Endothelial cell (in vitro differentiated cells): ENCODE results near the gene TEX11. TPM values are rescaled to one million over a fixed set of nuclear protein-coding genes. Genes with fewer than 3 reads are reported as not detected.
"Not testable (repeated sequence)": the region's sequence is repeated elsewhere in the genome, so short reads cannot be mapped to it uniquely, and the experiment has no call there.

ENCODE experiments used
- DNase-seq: peaks from one replicate; pipeline ENCODE4 v3.0.0; 2021; ENCODE audit warnings: low spot score
- H3K27ac Mint-ChIP-seq: one replicate; pipeline ENCODE4 v1.8.0; 2021; ENCODE audit warnings: mixed read lengths, inconsistent platforms; ENCODE audit not compliant: unreplicated experiment
- H3K27me3 Mint-ChIP-seq: one replicate; pipeline ENCODE4 v1.8.0; 2021; ENCODE audit warnings: mild to moderate bottlenecking, moderate library complexity, mixed read lengths, inconsistent platforms; ENCODE audit not compliant: unreplicated experiment
- H3K36me3 Mint-ChIP-seq: one replicate; pipeline ENCODE4 v1.8.0; 2021; ENCODE audit warnings: mild to moderate bottlenecking, low read depth, mixed read lengths, inconsistent platforms; ENCODE audit not compliant: unreplicated experiment
- H3K4me1 Mint-ChIP-seq: one replicate; pipeline ENCODE4 v1.8.0; 2021; ENCODE audit warnings: mild to moderate bottlenecking, mixed read lengths, inconsistent platforms; ENCODE audit not compliant: unreplicated experiment
- H3K4me3 Mint-ChIP-seq: one replicate; pipeline ENCODE4 v1.8.0; 2021; ENCODE audit warnings: mild to moderate bottlenecking, mixed read lengths, inconsistent platforms; ENCODE audit not compliant: unreplicated experiment
- H3K9me3 Mint-ChIP-seq: one replicate; pipeline ENCODE4 v1.8.0; 2021; ENCODE audit warnings: mixed read lengths, inconsistent platforms; ENCODE audit not compliant: unreplicated experiment
- CTCF ChIP-seq: fragments of 200-600 bp; sonication (generic); IDR thresholded peaks from one replicate; pipeline ENCODE4 v1.5.0; 2021; ENCODE audit warnings: antibody characterized with exemption; ENCODE audit not compliant: unreplicated experiment
- total RNA-seq: library from RNA; stranded (reverse); fragmentation: NEBNext Ultra II Directional; extraction: Animal tissue kit (Norgen Biotek cat#: 25700); gene quantifications from one replicate; pipeline ENCODE4 v1.2.1, GENCODE V29; 2021; ENCODE audit not compliant: unreplicated experiment

Gene TEX11
- total RNA-seq, 1 donor from 2014 or later = not detected

DNA sequence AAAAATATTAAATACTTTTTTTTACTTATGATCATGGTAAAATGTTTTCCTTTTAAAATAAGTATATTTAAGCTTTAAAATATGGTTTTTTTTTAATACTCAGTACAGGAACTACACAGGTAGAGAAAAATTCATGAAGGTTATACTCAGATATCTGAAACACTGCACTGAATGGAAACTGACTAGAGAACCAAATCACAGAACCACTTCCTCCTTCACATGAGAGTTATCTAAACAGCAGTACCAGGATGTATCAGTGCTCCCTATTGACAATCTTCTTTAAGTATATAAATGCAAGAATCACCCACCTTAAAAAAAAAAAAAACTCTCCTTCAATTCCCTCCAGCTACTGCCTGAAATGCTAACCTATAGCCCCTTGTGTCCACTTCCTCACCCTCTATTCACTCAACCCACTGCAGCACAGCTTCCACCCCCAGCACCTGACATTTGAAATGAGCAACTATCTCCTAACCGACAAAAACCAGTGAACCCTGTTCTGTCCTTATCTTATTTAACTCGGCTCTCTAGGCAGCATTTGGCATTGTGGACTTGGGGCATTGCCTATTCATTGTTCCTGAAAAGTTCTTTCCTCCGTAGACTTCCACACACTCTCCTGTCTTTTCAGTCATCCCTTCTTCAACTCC, 13.3 kb upstream of the TEX11 start:
- DNase-seq = no peak
- H3K9me3 Mint-ChIP-seq = no peaks in the 10 kb centered on the region
- no peaks in the 10 kb centered on the region for H3K27me3 Mint-ChIP-seq
- no peaks in the 10 kb centered on the region for H3K4me1 Mint-ChIP-seq
- no peaks in the 10 kb centered on the region for H3K36me3 Mint-ChIP-seq
- no peak overlapping the region for H3K4me3 Mint-ChIP-seq
- H3K27ac Mint-ChIP-seq = no peak overlapping the region
- no peak for TF ChIP-seq CTCF

GRCh38 chrX:70916754-70917153, 8.2 kb upstream of the TEX11 start:
- no peak overlapping the region for H3K27ac Mint-ChIP-seq
- H3K36me3 Mint-ChIP-seq = no peaks in the 10 kb centered on the region
- peaks cover 1% of the 10 kb centered on the region for H3K27me3 Mint-ChIP-seq
- DNase-seq = no peak
- H3K4me3 Mint-ChIP-seq = no peak overlapping the region
- no peak for TF ChIP-seq CTCF
- H3K4me1 Mint-ChIP-seq = no peaks in the 10 kb centered on the region
- H3K9me3 Mint-ChIP-seq = no peaks in the 10 kb centered on the region

DNA sequence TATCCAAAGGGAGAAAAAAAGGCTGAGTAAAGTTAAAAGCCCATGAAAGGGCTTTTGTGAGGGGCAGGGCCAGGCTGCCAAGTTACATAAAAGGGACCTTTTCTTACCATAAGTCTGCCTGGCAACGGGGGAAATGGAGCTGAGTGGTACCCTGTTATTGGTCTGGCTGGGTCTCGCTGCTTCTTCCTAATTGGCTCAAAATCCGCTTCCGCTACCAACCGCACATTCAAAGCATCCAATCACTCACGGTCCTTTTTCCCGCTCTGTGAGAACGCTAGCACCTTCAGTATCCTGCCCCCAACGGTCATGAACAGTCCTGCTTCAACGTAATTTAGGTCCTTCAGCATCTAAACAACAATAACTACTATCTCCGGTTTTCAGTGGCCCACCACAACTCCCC, 611 bp downstream of the TEX11 start:
- H3K27me3 Mint-ChIP-seq = no peaks in the 10 kb centered on the region

DNA sequence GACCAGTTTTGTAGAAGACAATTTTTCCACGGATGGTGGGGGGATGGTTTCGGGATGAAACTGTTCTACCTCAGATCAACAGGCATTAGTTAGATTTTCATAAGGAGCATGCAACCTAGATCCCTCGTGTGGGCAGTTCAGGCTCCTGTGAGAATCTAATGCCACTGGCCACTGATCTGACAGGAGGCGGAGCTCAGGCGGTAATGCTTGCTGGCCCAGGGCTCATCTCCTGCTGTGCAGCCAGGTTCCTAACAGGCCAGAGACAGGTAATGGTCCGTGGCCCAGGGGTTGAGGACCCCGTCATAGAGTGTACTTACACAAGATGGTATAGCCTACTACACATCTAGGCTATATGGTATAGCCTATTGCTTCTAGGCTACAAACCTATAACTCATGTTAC, 7.0 kb downstream of the TEX11 start:
- H3K4me3 Mint-ChIP-seq = no peak overlapping the region

More for the DNA sequence above, 611 bp downstream of the TEX11 start:
- H3K36me3 Mint-ChIP-seq = no peaks in the 10 kb centered on the region
- H3K4me3 Mint-ChIP-seq = no peak overlapping the region
- DNase-seq = no peak
- H3K9me3 Mint-ChIP-seq = no peaks in the 10 kb centered on the region
- no peaks in the 10 kb centered on the region for H3K4me1 Mint-ChIP-seq
- TF ChIP-seq CTCF = no peak
- H3K27ac Mint-ChIP-seq = no peak overlapping the region

GRCh38 chrX:70890441-70890840, 18.1 kb downstream of the TEX11 start:
- not testable (repeated sequence) for H3K27ac Mint-ChIP-seq, H3K27me3 Mint-ChIP-seq, H3K4me1 Mint-ChIP-seq, H3K4me3 Mint-ChIP-seq, H3K36me3 Mint-ChIP-seq, H3K9me3 Mint-ChIP-seq, DNase-seq

More for the DNA sequence above, 7.0 kb downstream of the TEX11 start:
- H3K36me3 Mint-ChIP-seq = no peaks in the 10 kb centered on the region
- TF ChIP-seq CTCF = no peak
- H3K4me1 Mint-ChIP-seq = no peaks in the 10 kb centered on the region
- no peak for DNase-seq
- H3K27ac Mint-ChIP-seq = no peak overlapping the region
- no peaks in the 10 kb centered on the region for H3K9me3 Mint-ChIP-seq
- H3K27me3 Mint-ChIP-seq = peaks cover 1% of the 10 kb centered on the region
